Spinal cord (tissue), 10 donors: ENCODE data around the gene MRFAP1L1. TPM values are rescaled to one million over a fixed set of nuclear protein-coding genes. Genes with fewer than 3 reads are reported as not detected.

Experiments
- DNase-seq, 6 donors: peaks; one replicate each; pipeline versions ENCODE4 v3.0.0 to v3.0.0-alpha.2; 2013 to 2015; ENCODE audit warnings: low spot score in 6 of 6, low read depth in 4 of 6
- H3K27ac ChIP-seq: one replicate; pipeline ENCODE4 v1.5.1; 2013; ENCODE audit warnings: low read depth, low read length, control low read depth
- H3K27me3 ChIP-seq: one replicate; pipeline ENCODE4 v1.6.1; 2013; ENCODE audit warnings: low read length; ENCODE audit not compliant: control insufficient read depth, insufficient read depth
- H3K36me3 ChIP-seq: one replicate; pipeline ENCODE4 v1.6.1; 2013; ENCODE audit warnings: low read length; ENCODE audit not compliant: control insufficient read depth, insufficient read depth
- H3K4me1 ChIP-seq: one replicate; pipeline ENCODE4 v1.6.1; 2013; ENCODE audit warnings: low read length; ENCODE audit not compliant: control insufficient read depth, insufficient read depth
- H3K4me3 ChIP-seq: one replicate; pipeline ENCODE4 v1.5.1; 2013; ENCODE audit warnings: low read depth, low read length, control low read depth
- H3K9me3 ChIP-seq: one replicate; pipeline ENCODE4 v1.6.1; 2013; ENCODE audit warnings: low read length; ENCODE audit not compliant: control insufficient read depth, insufficient read depth
- WGBS: methylation state at CpG from one replicate; pipeline ENCODE4 v1.1.5; 2013; ENCODE audit warnings: missing lambda C conversion rate; ENCODE audit not compliant: insufficient coverage; 5-methylcytosine and 5-hydroxymethylcytosine counted together
- polyA plus RNA-seq, 2 donors: library from polyadenylated mRNA; unstranded; fragments of 120-200 nt; gene quantifications; one replicate each; pipeline ENCODE4 v1.2.1, GENCODE V29; 2013; ENCODE audit not compliant: insufficient read length in 2 of 2
- total RNA-seq, 2 donors: library from RNA; depleted of rRNA in 1 of 2; stranded (reverse); fragments of 120-200 nt in 1 of 2; fragments of >200 nt in 1 of 2; gene quantifications; one replicate each; pipeline versions ENCODE4 v1.2.3 to v1.2.4, GENCODE V29; 2013 to 2014
- donor health status: healthy.

Gene MRFAP1L1
- total and polyA plus RNA-seq, 4 donors = 78.8 to 163 (median 129) TPM

DNA sequence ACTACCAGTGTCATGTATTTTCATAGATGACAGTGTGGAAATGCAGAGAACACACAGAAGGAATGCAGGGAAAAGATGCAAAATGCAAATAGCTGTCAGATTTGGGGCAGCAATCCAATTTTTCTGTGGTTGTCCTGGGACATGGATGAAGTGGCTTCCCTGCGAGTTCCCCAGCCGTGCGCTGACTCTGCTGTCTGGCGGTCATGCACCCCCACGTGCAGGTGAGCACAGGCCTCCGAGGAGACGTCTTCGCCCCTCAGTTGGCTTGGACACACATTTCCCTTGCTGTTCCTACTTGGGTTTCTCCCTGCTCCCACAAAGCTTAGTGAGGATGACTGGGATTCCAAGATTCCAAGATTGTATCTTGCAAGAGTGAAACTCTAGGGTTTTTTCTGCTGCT is 30.7 kb upstream of the MRFAP1L1 start:
- Histone ChIP-seq H3K4me3 (no peak overlapping the region), H3K27ac (no peak overlapping the region), H3K27me3 (no peaks in the 10 kb centered on the region), H3K36me3 (no peaks in the 10 kb centered on the region), H3K9me3 (no peaks in the 10 kb centered on the region), H3K4me1 (no peaks in the 10 kb centered on the region)
- no peak for DNase-seq
- WGBS = 87% methylated on average over 6 of the region's 8 CpGs

- DNase-seq = no peak
- H3K9me3 ChIP-seq = no peaks in the 10 kb centered on the region
- H3K27ac ChIP-seq = no peak overlapping the region
- H3K27me3 ChIP-seq = no peaks in the 10 kb centered on the region
- H3K4me1 ChIP-seq = no peaks in the 10 kb centered on the region
- no peaks in the 10 kb centered on the region for H3K36me3 ChIP-seq
- no CpG with 5 or more reads among the region's 4 CpGs for WGBS
- no peak overlapping the region for H3K4me3 ChIP-seq
These were observed 30.3 kb upstream of the MRFAP1L1 start for GRCh38 chr4:6739920-6740319.

DNA sequence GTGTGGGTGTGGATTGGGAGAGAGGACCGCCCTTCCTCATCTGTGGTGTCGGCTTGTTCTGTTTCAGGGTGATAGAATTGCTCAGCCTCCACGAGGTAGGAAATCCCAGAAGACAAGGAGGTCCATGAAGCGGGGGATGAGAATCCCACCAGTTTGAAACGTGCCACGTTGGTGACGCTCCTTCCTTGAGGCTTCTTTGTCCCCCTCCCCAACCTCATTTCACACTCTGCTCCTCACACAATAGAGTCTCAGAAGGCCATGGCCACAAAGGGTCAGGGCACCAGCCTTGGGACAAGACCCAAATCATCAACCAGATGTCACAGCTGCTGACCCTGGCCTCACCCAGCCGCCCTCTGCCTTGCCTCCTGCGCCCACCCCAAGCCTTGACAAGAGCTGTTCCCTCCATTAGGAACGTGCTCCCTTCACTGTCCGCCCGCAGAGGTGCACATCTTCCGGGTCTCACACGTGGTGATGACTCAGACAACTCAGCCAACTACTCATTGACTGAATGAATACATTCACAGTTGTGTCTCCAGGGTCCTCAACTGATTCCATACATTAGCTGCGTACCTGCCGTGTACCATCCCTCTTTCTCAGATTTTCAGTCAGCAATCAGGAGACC is 24.6 kb upstream of the MRFAP1L1 start:
- DNase-seq = no peak
- peaks cover 15% of the 10 kb centered on the region for H3K4me1 ChIP-seq
- WGBS = 68% methylated on average over 15 of the region's 16 CpGs
- no peak overlapping the region for H3K4me3 ChIP-seq
- no peaks in the 10 kb centered on the region for H3K9me3 ChIP-seq
- H3K27ac ChIP-seq = no peak overlapping the region
- no peaks in the 10 kb centered on the region for H3K36me3 ChIP-seq
- H3K27me3 ChIP-seq = no peaks in the 10 kb centered on the region

- 88% methylated on average over 27 of the region's 27 CpGs for WGBS
- no peaks in the 10 kb centered on the region for H3K36me3 ChIP-seq
- H3K4me3 ChIP-seq = no peak overlapping the region
- H3K4me1 ChIP-seq = peaks cover 22% of the 10 kb centered on the region
- no peaks in the 10 kb centered on the region for H3K9me3 ChIP-seq
- DNase-seq = no peak
- H3K27ac ChIP-seq = no peak overlapping the region
- no peaks in the 10 kb centered on the region for H3K27me3 ChIP-seq
These were observed 23.9 kb upstream of the MRFAP1L1 start for GRCh38 chr4:6733358-6734164.

GRCh38 chr4:6732441-6733357 is 23.0 kb upstream of the MRFAP1L1 start:
- H3K36me3 ChIP-seq = no peaks in the 10 kb centered on the region
- H3K27me3 ChIP-seq = no peaks in the 10 kb centered on the region
- H3K9me3 ChIP-seq = no peaks in the 10 kb centered on the region
- 81% methylated on average over 19 of the region's 21 CpGs for WGBS
- no peak overlapping the region for H3K27ac ChIP-seq
- peaks cover 30% of the 10 kb centered on the region for H3K4me1 ChIP-seq
- no peak overlapping the region for H3K4me3 ChIP-seq
- DNase-seq = no peak

GRCh38 chr4:6731780-6732179 is 22.1 kb upstream of the MRFAP1L1 start:
- WGBS = 92% methylated on average over 6 of the region's 6 CpGs
- H3K4me1 ChIP-seq = peaks cover 37% of the 10 kb centered on the region
- H3K4me3 ChIP-seq = no peak overlapping the region
- H3K9me3 ChIP-seq = no peaks in the 10 kb centered on the region
- no peak for DNase-seq
- H3K36me3 ChIP-seq = no peaks in the 10 kb centered on the region
- H3K27ac ChIP-seq = no peak overlapping the region
- H3K27me3 ChIP-seq = no peaks in the 10 kb centered on the region

DNA sequence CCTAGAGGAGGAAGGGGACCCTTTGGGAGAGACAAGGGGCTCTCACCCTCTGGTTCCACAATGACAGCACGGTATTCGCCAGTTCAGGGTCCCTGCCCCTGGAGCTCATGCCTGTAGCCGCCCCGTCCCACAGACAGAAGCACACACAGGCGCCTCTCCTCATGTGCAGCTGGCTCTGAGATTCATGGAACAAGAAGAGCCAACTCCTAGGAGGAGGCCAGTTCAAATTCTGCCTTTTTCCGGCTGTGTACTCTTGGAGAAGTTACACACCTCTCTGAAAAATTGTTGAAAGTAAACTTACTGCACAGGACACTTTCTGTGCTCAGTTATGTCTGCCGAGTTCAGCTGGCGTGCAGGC is 21.6 kb upstream of the MRFAP1L1 start:
- Histone ChIP-seq H3K27me3 (no peaks in the 10 kb centered on the region), H3K4me1 (peaks cover 42% of the 10 kb centered on the region), H3K4me3 (no peak overlapping the region), H3K27ac (no peak overlapping the region), H3K36me3 (no peaks in the 10 kb centered on the region), H3K9me3 (no peaks in the 10 kb centered on the region)
- DNase-seq = no peak
- 94% methylated on average over 8 of the region's 8 CpGs for WGBS

DNA sequence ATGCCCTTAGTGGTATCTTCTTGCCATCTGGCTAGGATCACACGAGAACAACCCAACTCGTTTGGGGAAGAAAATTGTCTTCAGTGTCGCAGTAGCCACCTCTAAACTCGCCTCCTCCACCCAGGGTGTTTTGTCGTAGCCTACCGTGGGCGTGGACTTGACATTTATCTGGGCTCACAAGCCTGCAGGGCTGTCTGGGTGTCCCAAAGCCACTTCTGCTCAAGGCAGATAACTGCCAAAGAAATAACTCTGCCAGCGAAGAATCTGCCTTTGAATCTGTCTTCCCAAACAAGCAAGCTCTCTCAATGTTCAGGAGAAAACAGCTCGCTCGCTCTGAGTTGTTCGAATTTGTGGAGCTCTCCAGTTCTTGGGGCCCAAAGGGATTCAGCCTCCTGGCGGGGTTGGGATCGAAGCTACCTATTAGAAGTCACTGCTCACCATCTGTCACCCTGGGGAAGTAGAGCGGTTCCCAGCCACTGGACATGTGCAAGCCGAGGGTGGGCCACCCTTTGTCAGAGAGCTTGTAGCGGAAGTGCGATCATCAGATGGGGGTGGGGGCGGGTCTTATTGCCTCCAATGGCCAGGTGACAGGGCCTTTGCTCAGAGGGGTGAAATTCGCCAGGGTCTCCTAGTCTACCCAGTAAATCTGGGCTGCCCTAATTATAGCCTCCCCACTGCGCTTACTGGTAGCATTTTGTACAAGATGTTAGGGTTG is 21.1 kb upstream of the MRFAP1L1 start:
- Histone ChIP-seq H3K9me3 (no peaks in the 10 kb centered on the region), H3K27me3 (no peaks in the 10 kb centered on the region), H3K4me3 (no peak overlapping the region), H3K27ac (no peak overlapping the region), H3K36me3 (no peaks in the 10 kb centered on the region), H3K4me1 (peaks cover 42% of the 10 kb centered on the region)
- WGBS = 56% methylated on average over 17 of the region's 20 CpGs
- peak in 2 of 6 donors; percentile 6 to 72 for DNase-seq

DNA sequence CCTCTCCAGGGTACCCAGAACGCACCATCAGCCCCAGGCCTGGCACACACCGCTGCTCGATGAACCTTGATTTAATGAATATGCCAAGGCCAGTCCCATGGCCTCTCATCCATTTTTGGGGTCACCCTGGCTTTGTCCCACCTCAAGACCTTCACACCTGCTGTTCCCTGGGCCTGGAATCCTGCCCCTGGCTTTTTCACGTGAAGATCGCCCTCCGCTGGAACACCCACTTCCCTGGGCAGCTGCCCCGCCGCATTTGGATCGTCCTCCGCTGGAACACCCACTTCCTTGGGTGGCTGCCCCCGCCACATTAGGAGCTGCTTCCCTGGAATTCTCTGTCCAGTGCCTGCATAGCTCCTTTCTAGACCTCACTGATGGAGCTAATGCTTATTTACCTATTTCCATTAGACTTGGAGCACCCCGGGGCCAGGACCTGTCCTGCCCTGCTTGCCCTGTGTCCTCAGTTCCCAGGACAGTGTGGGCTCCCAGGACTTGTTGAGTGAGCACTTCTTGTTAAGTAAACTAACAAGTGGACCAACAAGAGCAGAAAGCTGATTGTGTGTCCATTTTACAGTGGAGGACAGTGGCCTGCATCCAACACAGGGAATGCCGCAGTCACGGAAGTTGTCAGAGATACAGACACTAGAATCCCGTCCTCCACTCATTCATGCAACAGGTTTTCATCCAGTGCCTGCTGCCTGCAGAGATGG is 18.8 kb upstream of the MRFAP1L1 start:
- peaks cover 58% of the 10 kb centered on the region for H3K4me1 ChIP-seq
- H3K36me3 ChIP-seq = no peaks in the 10 kb centered on the region
- 88% methylated on average over 14 of the region's 15 CpGs for WGBS
- H3K27me3 ChIP-seq = no peaks in the 10 kb centered on the region
- no peak for DNase-seq
- no peak overlapping the region for H3K4me3 ChIP-seq
- no peak overlapping the region for H3K27ac ChIP-seq
- H3K9me3 ChIP-seq = no peaks in the 10 kb centered on the region
